IMR-90 (cell line): ENCODE results near the gene RERE.

Source experiments
- CEBPB ChIP-seq: IDR thresholded peaks from 2 replicates; pipeline ENCODE4 v1.6.1; 2012; ENCODE audit warnings: low read depth, low read length, improper control_type of control experiment
- MAZ ChIP-seq: IDR thresholded peaks from 2 replicates; pipeline ENCODE4 v1.6.1; 2012; ENCODE audit warnings: low read depth, mild to moderate bottlenecking, low read length, improper control_type of control experiment, moderate library complexity, borderline replicate concordance
- MXI1 ChIP-seq: IDR thresholded peaks from 2 replicates; pipeline ENCODE4 v1.6.1; 2012; ENCODE audit warnings: low read depth, mild to moderate bottlenecking, low read length, moderate library complexity, borderline replicate concordance
- POLR2A ChIP-seq: IDR thresholded peaks from 2 replicates; pipeline ENCODE4 v1.6.1; 2012; ENCODE audit warnings: mild to moderate bottlenecking, low read depth, low read length
- RAD21 ChIP-seq: IDR thresholded peaks from 2 replicates; pipeline ENCODE4 v1.6.1; 2012; ENCODE audit warnings: low read length, improper control_type of control experiment
- SMC3 ChIP-seq: fragments of 150-350 bp; IDR thresholded peaks from 2 replicates; pipeline ENCODE4 v1.6.1; 2016; ENCODE audit warnings: low read depth, mild to moderate bottlenecking, antibody characterized with exemption, low read length, moderate library complexity
- TF ChIP-seq, protein P1 (sequence below): conservative IDR thresholded peaks from 2 replicates; pipeline ENCODE4 v1.5.1; 2012; ENCODE audit warnings: mild to moderate bottlenecking, low read depth, low read length, improper control_type of control experiment
- TF ChIP-seq, protein P2 (sequence below): fragments of 150-350 bp; IDR thresholded peaks from 2 replicates; pipeline ENCODE4 v1.6.1; 2017; ENCODE audit warnings: mild to moderate bottlenecking, antibody characterized with exemption, low read length, low read depth

DNA sequence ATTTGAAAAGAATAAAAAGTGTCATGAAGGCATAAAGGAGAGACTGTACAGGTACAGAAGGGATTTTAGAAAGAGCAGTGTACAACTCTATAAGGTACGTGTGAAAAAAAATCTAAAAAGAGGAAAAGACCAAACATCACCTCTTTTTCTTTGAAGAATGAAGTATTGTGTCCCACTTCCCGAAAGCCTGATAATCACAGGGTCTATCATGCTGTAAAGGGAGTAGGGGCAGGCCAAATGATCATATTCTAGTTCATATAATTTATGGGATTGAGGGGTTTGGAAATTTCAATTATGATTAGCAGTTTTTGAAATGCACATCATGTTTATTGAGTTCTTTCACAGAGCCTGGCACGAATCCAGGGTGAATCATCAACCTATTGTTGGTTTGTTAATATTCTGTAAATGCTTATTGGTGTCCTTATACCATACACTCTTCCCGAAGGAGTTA is 910 bp upstream of the RERE start:
- TF ChIP-seq, protein P1, sequence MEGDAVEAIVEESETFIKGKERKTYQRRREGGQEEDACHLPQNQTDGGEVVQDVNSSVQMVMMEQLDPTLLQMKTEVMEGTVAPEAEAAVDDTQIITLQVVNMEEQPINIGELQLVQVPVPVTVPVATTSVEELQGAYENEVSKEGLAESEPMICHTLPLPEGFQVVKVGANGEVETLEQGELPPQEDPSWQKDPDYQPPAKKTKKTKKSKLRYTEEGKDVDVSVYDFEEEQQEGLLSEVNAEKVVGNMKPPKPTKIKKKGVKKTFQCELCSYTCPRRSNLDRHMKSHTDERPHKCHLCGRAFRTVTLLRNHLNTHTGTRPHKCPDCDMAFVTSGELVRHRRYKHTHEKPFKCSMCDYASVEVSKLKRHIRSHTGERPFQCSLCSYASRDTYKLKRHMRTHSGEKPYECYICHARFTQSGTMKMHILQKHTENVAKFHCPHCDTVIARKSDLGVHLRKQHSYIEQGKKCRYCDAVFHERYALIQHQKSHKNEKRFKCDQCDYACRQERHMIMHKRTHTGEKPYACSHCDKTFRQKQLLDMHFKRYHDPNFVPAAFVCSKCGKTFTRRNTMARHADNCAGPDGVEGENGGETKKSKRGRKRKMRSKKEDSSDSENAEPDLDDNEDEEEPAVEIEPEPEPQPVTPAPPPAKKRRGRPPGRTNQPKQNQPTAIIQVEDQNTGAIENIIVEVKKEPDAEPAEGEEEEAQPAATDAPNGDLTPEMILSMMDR = no peak
- TF ChIP-seq CEBPB = no peak
- TF ChIP-seq POLR2A = no peak
- TF ChIP-seq, protein P2, sequence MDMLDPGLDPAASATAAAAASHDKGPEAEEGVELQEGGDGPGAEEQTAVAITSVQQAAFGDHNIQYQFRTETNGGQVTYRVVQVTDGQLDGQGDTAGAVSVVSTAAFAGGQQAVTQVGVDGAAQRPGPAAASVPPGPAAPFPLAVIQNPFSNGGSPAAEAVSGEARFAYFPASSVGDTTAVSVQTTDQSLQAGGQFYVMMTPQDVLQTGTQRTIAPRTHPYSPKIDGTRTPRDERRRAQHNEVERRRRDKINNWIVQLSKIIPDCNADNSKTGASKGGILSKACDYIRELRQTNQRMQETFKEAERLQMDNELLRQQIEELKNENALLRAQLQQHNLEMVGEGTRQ = no peak
- TF ChIP-seq RAD21 = no peak
- no peak for TF ChIP-seq MXI1
- TF ChIP-seq MAZ = no peak
- no peak for TF ChIP-seq SMC3
